H1 (cell line): ENCODE measurements around the gene ESYT2. TPM values are rescaled to one million over a fixed set of nuclear protein-coding genes. Genes with fewer than 3 reads are reported as not detected.

Source experiments
- CTCF ChIA-PET: fragments of 300-600 bp; sonication (Branson Sonifier 250); formaldehyde crosslinking; loops from one replicate; lab custom pipeline; 2021; ENCODE audit not compliant: partially characterized antibody; lab: Charles Lee
- POLR2A ChIA-PET: fragments of 300-600 bp; sonication (Branson Sonifier 250); formaldehyde crosslinking; loops from one replicate; lab custom pipeline; 2021; ENCODE audit warnings: inconsistent platforms; ENCODE audit not compliant: partially characterized antibody; lab: Charles Lee
- DNase-seq, 2 experiments: peaks; one replicate each; pipeline versions ENCODE4 v3.0.0 to v3.0.0-alpha.2; 2010 to 2022; ENCODE audit warnings: low spot score in 2 of 2, low read depth in 1 of 2, mixed read lengths in 1 of 2
- FAIRE-seq: peaks from 2 replicates; lab custom pipeline; 2011; peaks lifted over from hg19 to GRCh38; lab: Jason Lieb, UNC
- H2AFZ ChIP-seq: 2 replicates; pipeline ENCODE4 v1.8.1; 2012; ENCODE audit warnings: low read length, inconsistent platforms
- H2AK5ac ChIP-seq: 2 replicates; pipeline ENCODE4 v1.6.1; 2013; ENCODE audit warnings: low read depth, low read length
- H2BK120ac ChIP-seq: replicated peaks from 2 replicates; pipeline ENCODE3; 2013; ENCODE audit warnings: low read depth, low read length, inconsistent platforms
- H2BK12ac ChIP-seq: 2 replicates; pipeline ENCODE4 v1.6.1; 2013; ENCODE audit warnings: low read depth, low read length
- H2BK15ac ChIP-seq: 2 replicates; pipeline ENCODE4 v1.6.1; 2013; ENCODE audit warnings: low read length
- H2BK20ac ChIP-seq: 2 replicates; pipeline ENCODE4 v1.6.1; 2013; ENCODE audit warnings: low read length
- H2BK5ac ChIP-seq: 2 replicates; pipeline ENCODE4 v1.6.1; 2013; ENCODE audit warnings: low read depth, low read length
- H3K14ac ChIP-seq: 2 replicates; pipeline ENCODE4 v1.6.1; 2013; ENCODE audit warnings: inconsistent platforms; ENCODE audit not compliant: insufficient read length
- H3K18ac ChIP-seq: 2 replicates; pipeline ENCODE4 v1.6.1; 2013; ENCODE audit warnings: low read length; ENCODE audit errors: extremely low read depth
- H3K23ac ChIP-seq: 2 replicates; pipeline ENCODE4 v1.6.1; 2013; ENCODE audit warnings: inconsistent platforms; ENCODE audit not compliant: insufficient read length
- H3K23me2 ChIP-seq: 2 replicates; pipeline ENCODE4 v1.6.1; 2013; ENCODE audit warnings: low read depth, low read length
- H3K27ac ChIP-seq: 2 replicates; pipeline ENCODE4 v1.6.1; 2011; ENCODE audit warnings: low read depth, low read length, inconsistent platforms
- H3K27me3 ChIP-seq, 4 experiments: replicated peaks in 1 of 4; 1 replicate in 1 of 4; 2 replicates in 3 of 4; pipeline versions ENCODE4 v1.6.1 to v1.8.1; 2011 to 2013; ENCODE audit warnings: low read length in 3 of 4, mild to moderate bottlenecking in 3 of 4, inconsistent platforms in 2 of 4, mixed read lengths in 2 of 4, moderate library complexity in 1 of 4; ENCODE audit not compliant: control insufficient read depth in 3 of 4, insufficient read depth in 3 of 4; ENCODE audit errors: extremely low read depth in 1 of 4
- H3K36me3 ChIP-seq, 4 experiments: 2 replicates each; pipeline versions ENCODE4 v1.6.1 to v1.8.1; 2011 to 2013; ENCODE audit warnings: mild to moderate bottlenecking in 4 of 4, low read length in 3 of 4, moderate library complexity in 2 of 4, control low read depth in 1 of 4, inconsistent platforms in 1 of 4; ENCODE audit not compliant: insufficient read depth in 4 of 4, control insufficient read depth in 2 of 4
- H3K4ac ChIP-seq: replicated peaks from 2 replicates; pipeline ENCODE3; 2013; ENCODE audit warnings: low read length, low read depth, mixed read lengths, inconsistent platforms; ENCODE audit not compliant: insufficient read length
- H3K4me1 ChIP-seq, 4 experiments: replicated peaks in 1 of 4; 1 replicate in 1 of 4; 2 replicates in 3 of 4; pipeline versions ENCODE4 v1.6.1 to v1.8.1; 2011 to 2013; ENCODE audit warnings: low read length in 3 of 4, inconsistent platforms in 2 of 4, mixed read lengths in 1 of 4; ENCODE audit not compliant: insufficient read depth in 4 of 4, control insufficient read depth in 3 of 4
- H3K4me2 ChIP-seq, 2 experiments: 2 replicates each; pipeline versions ENCODE4 v1.6.1 to v1.8.1; 2011 to 2013; ENCODE audit warnings: low read depth in 2 of 2, low read length in 2 of 2, control low read depth in 1 of 2, inconsistent platforms in 1 of 2, mild to moderate bottlenecking in 1 of 2; ENCODE audit not compliant: insufficient read depth in 1 of 2
- H3K4me3 ChIP-seq, 4 experiments: fragments of 200-600, 300-600 bp in 1 of 4; sonication (generic), shearing (Covaris generic), sonication (Bioruptor Twin) in 1 of 4; 2 replicates each; pipeline versions ENCODE4 v1.5.1 to v1.8.1; 2011 to 2016; ENCODE audit warnings: low read length in 4 of 4, low read depth in 3 of 4, control low read depth in 2 of 4, inconsistent platforms in 2 of 4, mild to moderate bottlenecking in 2 of 4, mixed read lengths in 1 of 4, moderate library complexity in 1 of 4; ENCODE audit not compliant: insufficient read depth in 2 of 4; ENCODE audit errors: extremely low read depth in 1 of 4
- H3K56ac ChIP-seq: replicated peaks from 2 replicates; pipeline ENCODE3; 2013; ENCODE audit warnings: low read depth, mild to moderate bottlenecking, mixed read lengths, low read length, inconsistent platforms; ENCODE audit not compliant: insufficient read length
- H3K79me1 ChIP-seq: 2 replicates; pipeline ENCODE4 v1.6.1; 2013; ENCODE audit warnings: low read depth, low read length, control low read depth
- H3K79me2 ChIP-seq, 2 experiments: 2 replicates each; pipeline versions ENCODE4 v1.6.1 to v1.8.1; 2012 to 2013; ENCODE audit warnings: low read length in 2 of 2, mild to moderate bottlenecking in 2 of 2, inconsistent platforms in 1 of 2; ENCODE audit not compliant: insufficient read depth in 2 of 2, control insufficient read depth in 1 of 2
- H3K9ac ChIP-seq, 4 experiments: replicated peaks in 1 of 4; 1 replicate in 1 of 4; 2 replicates in 3 of 4; pipeline versions ENCODE4 v1.6.1 to v1.8.1; 2011 to 2013; ENCODE audit warnings: low read depth in 3 of 4, low read length in 3 of 4, control low read depth in 2 of 4, mild to moderate bottlenecking in 2 of 4, moderate library complexity in 2 of 4, inconsistent platforms in 1 of 4; ENCODE audit errors: extremely low read depth in 1 of 4
- H3K9me3 ChIP-seq, 2 experiments: 2 replicates each; pipeline versions ENCODE4 v1.6.1 to v1.8.1; 2012 to 2013; ENCODE audit warnings: mild to moderate bottlenecking in 2 of 2, moderate library complexity in 2 of 2, control low read depth in 1 of 2, inconsistent platforms in 1 of 2, low read depth in 1 of 2, low read length in 1 of 2, mixed read lengths in 1 of 2; ENCODE audit not compliant: insufficient read depth in 2 of 2
- H4K20me1 ChIP-seq, 2 experiments: replicated peaks in 1 of 2; 2 replicates each; pipeline versions ENCODE3 to v1.8.1; 2011 to 2013; ENCODE audit warnings: inconsistent platforms in 2 of 2, low read length in 2 of 2, mild to moderate bottlenecking in 1 of 2; ENCODE audit not compliant: insufficient read depth in 2 of 2, control insufficient read depth in 1 of 2
- H4K5ac ChIP-seq: 2 replicates; pipeline ENCODE4 v1.6.1; 2013; ENCODE audit warnings: low read length, low read depth, mixed read lengths, inconsistent platforms; ENCODE audit not compliant: insufficient read length
- H4K8ac ChIP-seq: 2 replicates; pipeline ENCODE4 v1.8.0; 2013; ENCODE audit warnings: mild to moderate bottlenecking, moderate library complexity, low read length, inconsistent platforms; ENCODE audit not compliant: insufficient read depth; ENCODE audit errors: extremely low read depth
- H4K91ac ChIP-seq: replicated peaks from 2 replicates; pipeline ENCODE3; 2013; ENCODE audit warnings: low read length, mixed read lengths, inconsistent platforms; ENCODE audit not compliant: insufficient read length
- ASH2L ChIP-seq: fragments of 200-600, 300-600 bp; sonication (generic); IDR thresholded peaks from one replicate; pipeline ENCODE4 v1.7.1; 2017; ENCODE audit warnings: low read length
- ATF2 ChIP-seq: IDR thresholded peaks from 2 replicates; pipeline ENCODE4 v1.6.1; 2012; ENCODE audit warnings: low read length, inconsistent platforms
- CEBPB ChIP-seq: IDR thresholded peaks from 2 replicates; pipeline ENCODE4 v1.6.1; 2012; ENCODE audit warnings: low read depth, low read length
- CTBP2 ChIP-seq: IDR thresholded peaks from 2 replicates; pipeline ENCODE4 v1.7.0; 2011; ENCODE audit warnings: borderline replicate concordance, mild to moderate bottlenecking, moderate library complexity, mixed read lengths, low read length; ENCODE audit not compliant: insufficient read depth, insufficient read length
- GABPA ChIP-seq: IDR thresholded peaks from 2 replicates; pipeline ENCODE4 v1.6.1; 2011; ENCODE audit warnings: mild to moderate bottlenecking, low read length, moderate library complexity, borderline replicate concordance; ENCODE audit not compliant: insufficient read depth
- GTF2F1 ChIP-seq: IDR thresholded peaks from 2 replicates; pipeline ENCODE4 v1.6.1; 2012; ENCODE audit warnings: low read depth, low read length, improper control_type of control experiment, borderline replicate concordance
- HDAC6 ChIP-seq: IDR thresholded peaks from one replicate; pipeline ENCODE4 v1.7.1; 2012; ENCODE audit warnings: low read depth, mild to moderate bottlenecking, inconsistent platforms, low read length, moderate library complexity
- SIN3A ChIP-seq, 2 experiments: IDR thresholded peaks in 1 of 2; conservative IDR thresholded peaks in 1 of 2; 2 replicates each; pipeline ENCODE4 v1.6.1; 2011 to 2012; ENCODE audit warnings: low read length in 2 of 2, improper control_type of control experiment in 1 of 2, low read depth in 1 of 2, mild to moderate bottlenecking in 1 of 2
- SRF ChIP-seq: IDR thresholded peaks from 2 replicates; pipeline ENCODE4 v1.6.1; 2011; ENCODE audit warnings: mild to moderate bottlenecking, low read depth, low read length, moderate library complexity
- SUZ12 ChIP-seq: fragments of 200-600 bp; sonication (generic); IDR thresholded peaks from 2 replicates; pipeline ENCODE4 v1.6.1; 2012; ENCODE audit warnings: mild to moderate bottlenecking, inconsistent platforms, low read length, moderate library complexity, mixed read lengths
- USF2 ChIP-seq: IDR thresholded peaks from 2 replicates; pipeline ENCODE4 v1.6.1; 2011; ENCODE audit warnings: low read length, improper control_type of control experiment
- WGBS, 2 experiments: shearing (Covaris generic) in 1 of 2; methylation state at CpG; one replicate each; pipeline versions ENCODE4 v1.1.6 to v1.1.7; 2013 to 2015; ENCODE audit warnings: low lambda C conversion rate in 2 of 2, mixed read lengths in 2 of 2, inconsistent platforms in 1 of 2, low coverage in 1 of 2, missing lambda C conversion rate in 1 of 2; ENCODE audit not compliant: insufficient replicate concordance in 2 of 2, insufficient coverage in 1 of 2, insufficient read length in 1 of 2; ENCODE audit errors: extremely low coverage in 1 of 2, missing lambda C conversion rate in 1 of 2; 5-methylcytosine and 5-hydroxymethylcytosine counted together
- polyA plus RNA-seq, 7 experiments: library from polyadenylated mRNA; depleted of rRNA in 3 of 7; stranded (reverse) in 5 of 7; unstranded in 2 of 7; fragments of >200 nt in 5 of 7; fragments of 200-250 nt in 2 of 7; gene quantifications; 1 replicate in 5 of 7; 2 replicates in 1 of 7; 4 replicates in 1 of 7; pipeline versions ENCODE4 v1.2.1 to v1.2.3, GENCODE V29; 2011 to 2013; ENCODE audit warnings: missing spikeins in 2 of 7, mixed read lengths in 2 of 7
- total RNA-seq: library from RNA; stranded (reverse); fragmentation: NEBNext Ultra II Directional; extraction: Animal tissue kit (Norgen Biotek cat#: 25700); gene quantifications from 2 replicates; pipeline ENCODE4 v1.2.1, GENCODE V29; 2021

ESYT2 gene
- total and polyA plus RNA-seq, 2 of the 8 experiments (the other 6 are each of a cell fraction or from before 2014, with no cell fraction given), result 27.0 to 37.5 TPM

- no peak overlapping the region for H2BK20ac ChIP-seq
- H2BK15ac ChIP-seq, result no peak overlapping the region
- FAIRE-seq (no peak), DNase-seq (no peak)
- peaks cover 0 to 18% (median 2%) of the 10 kb centered on the region in 4 experiments; a peak in 5 of 8 replicates for H3K36me3 ChIP-seq
- H3K56ac ChIP-seq, result no peak overlapping the region
- no peaks in the 10 kb centered on the region for H3K79me1 ChIP-seq
- H3K4me2 ChIP-seq, result no peak overlapping the region
- peaks cover 0 to 2% of the 10 kb centered on the region in 2 experiments for H4K20me1 ChIP-seq
- H2BK5ac ChIP-seq, result no peak overlapping the region
- no peak overlapping the region for H2AFZ ChIP-seq
- no peaks in the 10 kb centered on the region for H3K27me3 ChIP-seq
- no peak overlapping the region for H3K4ac ChIP-seq
- H3K23ac ChIP-seq, result no peak overlapping the region
- no peaks in the 10 kb centered on the region for H3K4me1 ChIP-seq
- no peak overlapping the region for H2BK12ac ChIP-seq
- H3K18ac ChIP-seq, result no peak overlapping the region
- no peak overlapping the region for H4K91ac ChIP-seq
- no peaks in the 10 kb centered on the region for H3K9me3 ChIP-seq
- H4K5ac ChIP-seq, result no peak overlapping the region
- H3K14ac ChIP-seq, result no peak overlapping the region
- no peak overlapping the region for H2BK120ac ChIP-seq
- H3K4me3 ChIP-seq, result no peak overlapping the region
- ChIA-PET POLR2A (no interaction called here), CTCF (interaction anchor here (1.1 to 1.5 kb wide), 2 partner anchors 11 to 53 kb away, joined by 3 to 5 read pairs; no protein-coding TSS in a partner anchor)
- 92% methylated on average over 9 of the region's 9 CpGs; no CpG with 5 or more reads in 1 of the 2 experiments for WGBS, 2 experiments
- no peak overlapping the region for H2AK5ac ChIP-seq
- H4K8ac ChIP-seq, result no peak overlapping the region
- no peak overlapping the region for H3K9ac ChIP-seq
- no peaks in the 10 kb centered on the region for H3K23me2 ChIP-seq
- H3K79me2 ChIP-seq, result no peaks in the 10 kb centered on the region
- H3K27ac ChIP-seq, result no peak overlapping the region
- TF ChIP-seq GABPA (no peak), ATF2 (no peak), ASH2L (no peak), SIN3A (conservative IDR thresholded peaks at IDR 0.05 in 1 of 2, IDR thresholded peaks at IDR 0.05 in 1 of 2; ENCODE audit: low read depth in 1 of 2, low read length in 2 of 2) (no peak), CEBPB (no peak), SUZ12 (no peak), GTF2F1 (no peak), CTBP2 (no peak), USF2 (no peak), SRF (no peak), HDAC6 (no peak)
Measured at GRCh38 chr7:158749396-158749795, 79.9 kb downstream of the ESYT2 start.
